WERI-Rb-1 (cell line): ENCODE measurements around the gene GAR1.
A peak's percentile ranks its signal among the peaks of the same experiment; 100 is the strongest.

ENCODE experiments used
- DNase-seq: peaks from one replicate; pipeline ENCODE4 v3.0.0-alpha.2; 2020
- H3K27ac ChIP-seq: fragments of 250-450 bp; sonication (Bioruptor Pico); 2 replicates; pipeline ENCODE4 v1.5.1; 2020; ENCODE audit warnings: mild to moderate bottlenecking, moderate library complexity
- H3K27me3 ChIP-seq: fragments of 250-450 bp; sonication (Bioruptor Pico); 2 replicates; pipeline ENCODE4 v1.5.1; 2021; ENCODE audit warnings: mild to moderate bottlenecking, low read depth, moderate library complexity; ENCODE audit not compliant: insufficient read depth, severe bottlenecking
- H3K36me3 ChIP-seq: fragments of 250-450 bp; sonication (Bioruptor Pico); 2 replicates; pipeline ENCODE4 v1.5.1; 2020; ENCODE audit warnings: mild to moderate bottlenecking, moderate library complexity
- H3K4me3 ChIP-seq: 2 replicates; pipeline ENCODE4 v1.5.1; 2011; ENCODE audit warnings: low read depth, mild to moderate bottlenecking, control low read depth, low read length
- H3K9me3 ChIP-seq: fragments of 250-450 bp; sonication (Bioruptor Pico); 2 replicates; pipeline ENCODE4 v1.5.1; 2021; ENCODE audit warnings: mild to moderate bottlenecking, moderate library complexity; ENCODE audit not compliant: severe bottlenecking
- CTCF ChIP-seq: IDR thresholded peaks from 2 replicates; pipeline ENCODE4 v1.5.1; 2011; ENCODE audit warnings: low read depth, mild to moderate bottlenecking, control low read depth, inconsistent platforms, low read length

The GAR1 gene

GRCh38 chr4:109801099-109801789 is 14.3 kb upstream of the GAR1 start:
- no peak for TF ChIP-seq CTCF
- DNase-seq = no peak
- H3K4me3 ChIP-seq = no peak overlapping the region

GRCh38 chr4:109801895-109802319 is 13.7 kb upstream of the GAR1 start, which contains the start of gene CFI:
Gene CFI (minus strand): TSS chr4:109801999. CDS start chr4:109801971, 28 bp downstream.
- Histone ChIP-seq H3K9me3 (no peaks in the 10 kb centered on the region), H3K27me3 (no peaks in the 10 kb centered on the region), H3K4me3 (no peak within 1 kb of the TSS), H3K36me3 (no peaks in the 10 kb centered on the region), H3K27ac (no peak within 1 kb of the TSS)
- DNase-seq = no peak
- TF ChIP-seq CTCF = no peak

More at GRCh38 chr4:109801099-109801789, 14.3 kb upstream of the GAR1 start:
- no peaks in the 10 kb centered on the region for H3K27me3 ChIP-seq
- H3K36me3 ChIP-seq = no peaks in the 10 kb centered on the region
- no peaks in the 10 kb centered on the region for H3K9me3 ChIP-seq
- no peak overlapping the region for H3K27ac ChIP-seq

GRCh38 chr4:109803924-109804571 is 11.5 kb upstream of the GAR1 start:
- Histone ChIP-seq H3K4me3 (no peak overlapping the region), H3K9me3 (no peaks in the 10 kb centered on the region), H3K27ac (no peak overlapping the region), H3K27me3 (no peaks in the 10 kb centered on the region), H3K36me3 (no peaks in the 10 kb centered on the region)
- peak; percentile 74 for DNase-seq
- TF ChIP-seq CTCF = peak; percentile 65

- no peak for TF ChIP-seq CTCF
- no peak for DNase-seq
- Histone ChIP-seq H3K27me3 (no peaks in the 10 kb centered on the region), H3K4me3 (no peak overlapping the region), H3K36me3 (no peaks in the 10 kb centered on the region), H3K9me3 (no peaks in the 10 kb centered on the region), H3K27ac (no peak overlapping the region)
These were observed 5.9 kb upstream of the GAR1 start for GRCh38 chr4:109809655-109810054.

- no peak for TF ChIP-seq CTCF
- no peak overlapping the region for H3K27ac ChIP-seq
- no peaks in the 10 kb centered on the region for H3K36me3 ChIP-seq
- H3K4me3 ChIP-seq = no peak overlapping the region
- no peak for DNase-seq
- H3K9me3 ChIP-seq = no peaks in the 10 kb centered on the region
- H3K27me3 ChIP-seq = no peaks in the 10 kb centered on the region
These were observed 4.8 kb upstream of the GAR1 start for GRCh38 chr4:109810552-109811387.
